IPS DF 4.7 (cell line): ENCODE data around the gene PLCD4.

Experiments
- DNase-seq: peaks from one replicate; pipeline ENCODE4 v3.0.0-alpha.2; 2013; ENCODE audit warnings: low spot score; ENCODE audit errors: extremely low read depth

PLCD4 gene

DNA sequence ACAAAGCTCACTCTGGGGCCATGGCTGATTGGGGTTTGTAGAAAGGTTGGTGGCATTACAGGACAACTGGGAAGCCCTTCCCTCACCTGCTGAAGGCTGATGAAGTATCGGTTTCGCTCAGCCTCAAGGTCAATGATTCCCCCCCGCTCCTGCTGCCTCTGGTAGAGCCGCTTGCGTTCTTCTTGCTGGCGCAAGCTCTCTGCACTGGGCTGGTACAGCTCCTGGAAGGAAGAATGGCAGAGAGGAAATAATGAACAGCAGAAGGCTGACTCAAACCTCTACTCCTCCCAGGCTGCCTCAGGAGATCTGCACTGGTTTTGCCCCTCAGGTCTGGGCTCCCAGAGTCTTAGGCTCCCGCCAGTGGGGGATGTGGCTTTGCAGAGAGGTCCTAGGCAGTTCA is 57.0 kb downstream of the PLCD4 start:
- no peak for DNase-seq

DNA sequence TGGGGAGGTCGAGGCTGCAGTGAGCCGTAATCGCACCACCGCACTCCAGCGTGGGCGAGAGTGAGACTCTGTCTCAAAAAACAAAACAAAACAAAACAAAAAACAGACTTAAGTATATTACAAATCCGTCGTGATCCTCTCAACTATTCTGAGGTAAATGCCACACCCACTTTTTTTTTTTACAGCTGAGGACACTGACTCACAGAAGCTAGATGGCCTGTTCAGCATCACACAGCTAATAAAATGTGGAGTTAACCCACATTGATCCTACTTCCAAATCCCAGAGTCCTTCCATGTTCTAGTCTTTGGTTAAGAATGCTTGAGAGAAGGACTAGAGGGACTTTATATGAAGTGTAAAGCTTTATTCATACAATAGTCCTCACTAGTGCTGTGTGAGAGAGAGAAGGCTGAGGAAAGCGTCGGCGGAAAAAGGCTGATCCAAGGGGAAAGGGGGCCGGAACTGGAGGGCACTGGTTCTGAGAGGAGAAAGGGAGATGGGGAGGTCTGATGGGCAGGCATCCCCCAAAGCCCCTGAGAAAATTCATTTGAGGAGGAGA is 63.5 kb downstream of the PLCD4 start:
- DNase-seq = no peak

DNA sequence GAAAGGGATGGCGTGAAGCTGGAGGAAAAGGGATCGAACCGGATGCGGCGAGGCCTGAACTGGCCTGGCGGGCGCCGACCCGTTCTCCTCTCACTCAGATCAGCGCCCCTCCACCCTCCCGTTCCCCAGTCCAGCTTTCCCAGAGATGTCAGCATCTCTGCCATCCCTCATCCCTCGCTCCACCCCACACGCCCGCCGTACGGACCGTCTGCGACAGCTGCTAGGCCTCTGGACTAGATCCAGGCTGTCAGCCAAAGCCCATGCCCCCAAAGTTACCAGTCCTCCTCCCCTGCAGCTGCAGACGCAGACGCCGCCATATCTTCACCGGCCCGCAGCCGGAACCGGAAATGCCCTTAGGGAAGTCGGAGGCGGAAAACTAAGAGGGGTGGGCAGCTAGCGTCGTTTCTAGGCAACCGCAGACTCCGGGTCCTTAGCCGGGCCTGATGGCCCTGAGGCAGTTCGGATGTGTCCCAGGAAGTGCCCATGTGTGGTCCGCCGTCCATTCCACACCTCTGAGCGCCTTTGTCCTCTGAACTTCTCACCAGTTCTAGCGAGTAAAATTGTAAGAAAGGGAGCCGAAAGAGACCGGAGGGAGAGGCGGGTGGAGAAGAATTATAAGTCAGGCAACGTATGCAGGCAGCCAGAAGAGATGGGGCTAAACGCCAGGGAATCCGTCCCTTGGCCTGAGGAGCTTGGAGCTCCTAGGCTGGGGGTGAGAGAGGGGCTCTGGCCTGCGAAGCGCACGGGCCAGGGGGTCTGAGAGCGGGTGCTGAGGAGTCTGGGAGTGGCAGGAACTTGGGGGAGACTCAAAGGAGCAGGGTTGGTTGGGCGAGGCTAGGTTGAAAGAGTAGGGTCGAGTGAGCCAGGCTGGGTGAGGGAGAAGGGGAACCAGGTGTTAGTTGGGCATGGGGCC is 64.2 kb downstream of the PLCD4 start, which contains the start of the genes RNF25 and STK36:
Gene RNF25, minus strand, starts transcription at position 349 of the 913 bp plus-strand sequence. Its CDS starts 32 bp downstream, at position 317.
Gene STK36, plus strand, starts transcription at position 433 of the 913 bp plus-strand sequence. CDS start 744 bp downstream, outside the sequence.
- peak; percentile 80 for DNase-seq

DNA sequence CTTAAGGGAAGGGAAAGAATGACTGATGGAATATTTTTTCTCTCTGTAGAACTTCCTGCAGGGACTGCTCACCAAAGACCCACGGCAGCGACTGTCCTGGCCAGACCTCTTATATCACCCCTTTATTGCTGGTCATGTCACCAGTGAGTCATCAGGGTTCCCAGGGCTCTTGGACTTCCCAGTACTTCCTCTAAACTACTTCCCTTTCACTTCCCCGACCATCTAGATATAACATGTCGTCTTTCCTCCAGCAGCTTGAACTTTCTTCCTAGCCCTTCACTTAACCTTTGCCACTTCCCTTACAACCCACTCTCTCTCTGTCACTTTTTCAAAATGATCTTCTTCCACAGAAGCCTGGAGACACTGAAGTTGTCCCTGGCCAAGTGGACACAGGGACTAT is 71.4 kb downstream of the PLCD4 start:
- no peak for DNase-seq

DNA sequence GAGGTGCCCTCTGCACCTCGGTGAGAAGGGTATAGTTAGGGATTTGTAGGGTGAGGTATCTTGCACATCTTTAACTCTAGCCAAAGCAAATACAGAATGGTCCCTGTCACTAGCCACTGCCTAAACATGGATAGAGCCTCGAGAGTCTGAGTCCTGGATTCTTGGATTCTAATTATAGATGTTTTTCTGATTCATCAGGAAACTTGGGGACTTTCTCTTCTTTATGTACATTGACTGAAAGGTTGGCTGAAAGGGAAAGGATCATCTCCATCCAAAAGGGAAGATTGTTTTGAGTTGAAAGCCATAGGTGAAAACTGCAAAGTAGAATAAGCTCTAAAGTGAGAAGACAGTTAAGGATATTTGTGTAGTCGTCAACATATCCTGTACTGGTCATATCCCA is 72.4 kb downstream of the PLCD4 start:
- no peak for DNase-seq
